HG03432 (cell line): ENCODE data around the gene GUCA2A.

Experiments
- ATAC-seq: cut with Tn5 transposase; IDR thresholded peaks from one replicate; pipeline ENCODE4 v1.9.1; 2021; ENCODE audit warnings: mild to moderate bottlenecking, moderate library complexity; ENCODE audit not compliant: unreplicated experiment

GUCA2A gene

GRCh38 chr1:42177541-42177981 is 13.0 kb upstream of the GUCA2A start:
- no peak for ATAC-seq

- no peak for ATAC-seq
Observed at GRCh38 chr1:42176902-42177519, 12.5 kb upstream of the GUCA2A start.

GRCh38 chr1:42175314-42176054 is 10.9 kb upstream of the GUCA2A start:
- no peak for ATAC-seq

GRCh38 chr1:42173961-42174735 is 9.6 kb upstream of the GUCA2A start:
- ATAC-seq: no peak

GRCh38 chr1:42173155-42173933 is 8.8 kb upstream of the GUCA2A start:
- no peak for ATAC-seq

GRCh38 chr1:42172381-42173133 is 8.0 kb upstream of the GUCA2A start:
- ATAC-seq: no peak

- no peak for ATAC-seq
Observed at GRCh38 chr1:42171679-42172266, 7.2 kb upstream of the GUCA2A start.

- no peak for ATAC-seq
Observed at GRCh38 chr1:42170779-42171621, 6.5 kb upstream of the GUCA2A start.

GRCh38 chr1:42168763-42169162 is 4.2 kb upstream of the GUCA2A start:
- ATAC-seq: no peak

- ATAC-seq: no peak
Observed at GRCh38 chr1:42168391-42168670, 3.8 kb upstream of the GUCA2A start.

- ATAC-seq: no peak
Observed at GRCh38 chr1:42167611-42168390, 3.3 kb upstream of the GUCA2A start.

GRCh38 chr1:42165511-42166210 is 1.1 kb upstream of the GUCA2A start:
- no peak for ATAC-seq

GRCh38 chr1:42163536-42164503 is 725 bp downstream of the GUCA2A start:
- no peak for ATAC-seq

- ATAC-seq: no peak
Observed at GRCh38 chr1:42163114-42163513, 1.4 kb downstream of the GUCA2A start.

- no peak for ATAC-seq
Observed at GRCh38 chr1:42162181-42162580, 2.4 kb downstream of the GUCA2A start.

GRCh38 chr1:42158189-42158588 is 6.4 kb downstream of the GUCA2A start:
- ATAC-seq: no peak

- ATAC-seq: no peak
Observed at GRCh38 chr1:42157667-42158066, 6.9 kb downstream of the GUCA2A start.
